GM12891 (cell line): ENCODE results near the gene CIRBP.
A peak's percentile ranks its signal among the peaks of the same experiment; 100 is the strongest.

ENCODE experiments used
- DNase-seq: peaks from one replicate; pipeline ENCODE4 v3.0.0; 2011; ENCODE audit warnings: low spot score; ENCODE audit not compliant: insufficient read length
- FAIRE-seq: peaks from 2 replicates; lab custom pipeline; 2011; peaks lifted over from hg19 to GRCh38; lab: Jason Lieb, UNC
- PAX5 ChIP-seq: IDR thresholded peaks from 2 replicates; pipeline ENCODE4 v1.6.1; 2011; ENCODE audit warnings: low read length, moderate library complexity, mild to moderate bottlenecking; ENCODE audit not compliant: insufficient read depth, severe bottlenecking
- POLR2A ChIP-seq: IDR thresholded peaks from 2 replicates; pipeline ENCODE4 v1.6.1; 2011; ENCODE audit warnings: low read depth, low read length, control low read depth
- POLR2AphosphoS5 ChIP-seq: IDR thresholded peaks from 2 replicates; pipeline ENCODE4 v1.6.1; 2011; ENCODE audit warnings: low read depth, low read length, control low read depth
- POU2F2 ChIP-seq: IDR thresholded peaks from 2 replicates; pipeline ENCODE4 v1.6.1; 2011; ENCODE audit warnings: low read depth, mild to moderate bottlenecking, control low read depth, low read length, moderate library complexity
- SPI1 ChIP-seq: IDR thresholded peaks from 2 replicates; pipeline ENCODE4 v1.6.1; 2011; ENCODE audit warnings: low read depth, low read length, control low read depth
- TAF1 ChIP-seq: IDR thresholded peaks from 2 replicates; pipeline ENCODE4 v1.6.1; 2011; ENCODE audit warnings: low read depth, low read length, control low read depth

Gene CIRBP

GRCh38 chr19:1248786-1249297 is 20.3 kb upstream of the CIRBP start:
- DNase-seq (no peak), FAIRE-seq (peak; percentile 82)
- TF ChIP-seq POU2F2 (no peak), PAX5 (peak; percentile 43)

GRCh38 chr19:1249298-1249989 is 19.7 kb upstream of the CIRBP start:
- TF ChIP-seq SPI1: no peak
- peak; percentile 66; the same call in 1 of the 2 replicates for TF ChIP-seq POLR2AphosphoS5
- peak; percentile 94 for DNase-seq
- peak; percentile 91 for FAIRE-seq

DNA sequence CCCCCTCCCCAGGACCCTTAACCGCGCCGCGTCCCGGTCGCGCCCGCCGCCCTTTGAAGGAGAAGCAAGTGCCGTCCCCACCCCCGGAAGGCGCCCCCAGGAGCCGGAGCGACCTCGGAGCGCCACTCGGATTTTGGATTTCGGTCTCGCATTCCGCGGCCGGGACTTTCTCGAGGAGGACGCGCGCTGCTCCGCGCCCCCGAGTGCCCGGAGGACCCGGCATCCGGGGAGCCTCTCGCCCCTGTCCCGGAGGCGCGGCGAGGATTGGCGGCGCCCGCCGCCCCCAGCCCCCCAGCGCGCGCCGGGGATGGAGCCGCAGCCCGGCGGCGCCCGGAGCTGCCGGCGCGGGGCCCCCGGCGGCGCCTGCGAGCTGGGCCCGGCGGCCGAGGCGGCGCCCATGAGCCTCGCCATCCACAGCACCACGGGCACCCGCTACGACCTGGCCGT is 19.1 kb upstream of the CIRBP start:
- DNase-seq: no peak
- FAIRE-seq: no peak
- no peak for TF ChIP-seq POLR2AphosphoS5
- no peak for TF ChIP-seq TAF1
- no peak for TF ChIP-seq SPI1
- TF ChIP-seq PAX5: no peak
- TF ChIP-seq POU2F2: no peak
- no peak for TF ChIP-seq POLR2A

DNA sequence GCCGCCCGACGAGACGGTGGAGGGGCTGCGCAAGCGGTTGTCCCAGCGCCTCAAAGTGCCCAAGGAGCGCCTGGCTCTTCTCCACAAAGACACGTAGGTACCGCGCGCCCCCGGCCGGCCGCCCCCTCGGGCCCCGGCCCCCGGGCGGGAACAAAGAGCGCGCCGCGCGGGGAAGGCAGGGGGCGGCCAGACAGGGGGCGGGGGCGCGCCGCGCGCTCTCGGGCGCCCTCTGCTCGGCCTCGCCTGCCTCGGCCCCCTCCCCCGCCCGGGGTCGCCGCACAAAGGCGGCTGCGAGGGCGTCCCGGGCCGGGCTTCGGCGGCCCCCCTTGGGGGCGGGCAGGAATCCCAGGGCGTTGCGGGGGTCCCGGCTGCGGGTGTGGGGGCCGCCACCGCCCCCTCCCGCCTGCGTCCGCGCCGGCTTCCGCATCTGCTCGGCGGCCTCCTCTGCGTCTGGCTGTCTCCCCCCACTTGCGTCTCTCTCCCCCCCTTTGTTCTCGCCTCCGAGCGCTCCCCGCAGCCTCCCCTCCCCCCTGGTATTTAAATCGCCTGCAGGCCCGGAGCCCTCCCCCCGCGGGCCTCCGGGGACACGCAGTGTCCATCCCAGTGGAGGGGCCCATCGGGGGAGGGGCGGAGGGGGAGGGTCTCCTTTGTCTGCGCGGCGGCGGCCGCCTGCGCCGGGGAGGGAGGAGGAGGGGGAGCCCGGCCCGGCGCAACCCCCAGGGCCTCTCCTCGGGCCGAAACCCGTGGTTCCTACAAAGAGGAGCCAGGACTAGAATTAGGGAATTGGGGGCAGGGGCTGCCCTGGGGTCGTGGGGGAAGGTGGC is 18.5 kb upstream of the CIRBP start:
- DNase-seq (no peak), FAIRE-seq (peak; percentile 45)
- no peak for TF ChIP-seq PAX5
- no peak for TF ChIP-seq SPI1
- no peak for TF ChIP-seq POLR2AphosphoS5
- no peak for TF ChIP-seq TAF1
- no peak for TF ChIP-seq POLR2A
- TF ChIP-seq POU2F2: no peak

DNA sequence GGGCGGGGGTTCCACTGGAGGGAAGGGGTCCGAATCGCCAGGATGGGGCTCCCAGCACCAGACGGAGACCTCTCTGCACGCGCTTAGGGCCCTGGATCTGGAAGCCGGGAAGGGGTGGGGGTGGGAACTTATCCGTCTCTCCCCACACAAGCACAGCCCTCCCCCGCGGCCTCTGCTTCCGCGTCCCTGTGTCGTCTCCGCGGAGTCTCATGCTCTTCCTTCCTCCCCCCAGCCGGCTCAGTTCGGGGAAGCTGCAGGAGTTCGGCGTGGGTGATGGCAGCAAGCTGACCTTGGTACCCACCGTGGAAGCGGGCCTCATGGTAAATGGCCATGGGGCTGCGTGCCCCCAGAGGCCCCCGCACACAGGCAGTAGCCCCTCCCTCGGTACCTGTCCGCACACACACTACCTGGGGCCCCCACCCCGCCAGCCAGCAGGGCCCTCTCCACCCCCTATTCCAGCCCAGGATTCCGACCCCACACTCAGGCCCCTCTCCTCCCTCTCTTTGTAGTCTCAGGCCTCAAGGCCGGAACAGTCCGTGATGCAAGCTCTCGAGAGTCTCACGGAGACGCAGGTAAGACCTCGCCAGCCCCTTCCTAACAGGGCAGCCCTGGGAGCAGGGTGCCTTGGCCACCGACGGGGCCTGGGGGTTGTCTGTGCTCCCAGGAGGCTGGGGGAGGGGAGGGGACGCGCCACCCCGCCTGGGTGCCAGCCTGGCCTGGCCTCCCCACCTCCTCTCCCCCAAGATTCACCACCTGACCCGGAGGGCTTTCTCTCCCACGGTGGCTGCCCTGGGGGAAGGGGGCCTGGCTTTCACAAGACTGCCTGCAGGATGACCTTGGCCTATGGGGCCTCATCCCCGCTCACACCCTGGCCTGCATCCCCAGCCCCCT is 17.6 kb upstream of the CIRBP start:
- TF ChIP-seq SPI1 (no peak), POLR2A (0 out of 2 replicates have a peak, but pooled peaks have one; percentile 42), TAF1 (no peak), POLR2AphosphoS5 (no peak), PAX5 (no peak), POU2F2 (peak; percentile 25; the same call in 1 of the 2 replicates)
- DNase-seq (no peak), FAIRE-seq (peak; percentile 80)

GRCh38 chr19:1252221-1252820 is 16.8 kb upstream of the CIRBP start:
- peak; percentile 74 for FAIRE-seq
- TF ChIP-seq POU2F2 (no peak), SPI1 (0 out of 2 replicates have a peak, but pooled peaks have one; percentile 1)
- DNase-seq: no peak

- DNase-seq (no peak), FAIRE-seq (peak; percentile 79)
- TF ChIP-seq TAF1 (no peak), POLR2AphosphoS5 (no peak), POLR2A (no peak), SPI1 (0 out of 2 replicates have a peak, but pooled peaks have one; percentile 31), PAX5 (no peak)
Measured at GRCh38 chr19:1252821-1253513, 16.2 kb upstream of the CIRBP start.

DNA sequence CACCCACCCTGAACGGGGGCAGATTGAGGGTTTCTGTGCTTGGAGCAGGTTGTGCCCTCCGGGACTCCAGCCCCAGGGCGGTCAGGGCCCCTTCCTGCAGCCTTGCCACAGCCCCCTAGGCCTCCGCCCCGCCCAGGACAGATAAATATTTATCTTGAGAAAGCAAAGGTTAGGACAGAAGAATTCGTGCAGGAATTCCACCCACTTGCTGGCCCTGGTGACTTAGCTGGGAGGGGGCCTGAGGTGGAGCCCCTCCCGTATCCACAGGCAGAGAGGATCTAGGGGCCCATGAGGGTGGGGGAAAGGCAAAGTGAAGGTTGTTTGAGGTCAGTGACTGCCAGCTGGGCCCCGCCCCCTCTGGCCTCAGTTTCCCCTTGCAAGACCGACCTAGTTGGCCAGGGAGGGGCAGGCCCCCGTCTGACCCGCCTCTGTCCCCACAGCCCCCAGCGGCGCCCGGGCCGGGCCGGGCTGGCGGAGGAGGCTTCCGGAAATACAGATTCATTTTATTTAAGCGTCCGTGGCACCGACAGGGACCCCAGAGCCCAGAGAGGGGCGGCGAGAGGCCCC is 15.5 kb upstream of the CIRBP start:
- TF ChIP-seq POU2F2: no peak
- no peak for DNase-seq
- no peak for FAIRE-seq

DNA sequence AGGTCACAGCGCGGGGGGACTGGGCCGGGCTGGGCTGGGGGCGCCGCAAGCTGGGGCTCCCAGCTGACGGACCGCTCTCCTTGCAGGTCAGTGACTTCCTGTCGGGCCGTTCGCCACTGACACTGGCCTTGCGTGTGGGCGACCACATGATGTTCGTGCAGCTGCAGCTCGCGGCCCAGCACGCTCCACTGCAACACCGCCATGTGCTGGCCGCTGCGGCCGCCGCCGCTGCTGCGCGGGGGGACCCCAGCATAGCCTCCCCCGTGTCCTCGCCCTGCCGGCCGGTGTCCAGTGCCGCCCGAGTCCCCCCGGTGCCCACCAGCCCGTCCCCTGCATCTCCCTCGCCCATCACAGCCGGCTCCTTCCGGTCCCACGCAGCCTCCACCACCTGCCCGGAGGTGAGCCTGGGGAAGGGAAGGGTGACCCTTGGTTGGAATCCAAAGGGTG is 15.0 kb upstream of the CIRBP start:
- DNase-seq: no peak
- no peak for TF ChIP-seq SPI1
- TF ChIP-seq TAF1: no peak
- no peak for FAIRE-seq
